Measurements from ENCODE around the gene ZNF836.
"Not testable (repeated sequence)": the region's sequence is repeated elsewhere in the genome, so short reads cannot be mapped to it uniquely, and the experiment has no call there.

The ZNF836 gene

GRCh38 chr19:52171321-52172169 is at the start of gene ZNF836:
ZNF836 (minus strand) TSS chr19:52171621; CDS start chr19:52168072, 3,549 bp downstream.
- DNase-seq (ENCODE audit: low read depth): peak; percentile 63

GRCh38 chr19:52221031-52221430 is 49.6 kb upstream of the ZNF836 start:
- DNase-seq (ENCODE audit: low read depth): no peak

GRCh38 chr19:52219611-52220010 is 48.2 kb upstream of the ZNF836 start:
- DNase-seq (ENCODE audit: low read depth): no peak

- DNase-seq (ENCODE audit: low read depth): no peak
These were observed 46.2 kb upstream of the ZNF836 start for GRCh38 chr19:52217576-52217975.

GRCh38 chr19:52216401-52216800 is 45.0 kb upstream of the ZNF836 start:
- DNase-seq (ENCODE audit: low read depth): no peak

- DNase-seq (ENCODE audit: low read depth): no peak
These were observed 42.8 kb upstream of the ZNF836 start for GRCh38 chr19:52214241-52214640.

GRCh38 chr19:52212572-52213255 is 41.3 kb upstream of the ZNF836 start:
- no peak for DNase-seq (ENCODE audit: low read depth)

- DNase-seq (ENCODE audit: low read depth): no peak
These were observed 40.6 kb upstream of the ZNF836 start for GRCh38 chr19:52211926-52212571.

GRCh38 chr19:52211203-52211602 is 39.8 kb upstream of the ZNF836 start:
- no peak for DNase-seq (ENCODE audit: low read depth)

- no peak for DNase-seq (ENCODE audit: low read depth)
These were observed 35.1 kb upstream of the ZNF836 start for GRCh38 chr19:52206481-52206880.

- not testable (repeated sequence) for DNase-seq (ENCODE audit: low read depth)
These were observed 29.5 kb upstream of the ZNF836 start for GRCh38 chr19:52200755-52201391.

GRCh38 chr19:52200044-52200443 is 28.6 kb upstream of the ZNF836 start:
- no peak for DNase-seq (ENCODE audit: low read depth)

GRCh38 chr19:52198678-52199077 is 27.3 kb upstream of the ZNF836 start:
- no peak for DNase-seq (ENCODE audit: low read depth)

GRCh38 chr19:52197964-52198363 is 26.5 kb upstream of the ZNF836 start:
- no peak for DNase-seq (ENCODE audit: low read depth)

- no peak for DNase-seq (ENCODE audit: low read depth)
These were observed 25.0 kb upstream of the ZNF836 start for GRCh38 chr19:52196256-52196967.

GRCh38 chr19:52191951-52192350 is 20.5 kb upstream of the ZNF836 start:
- no peak for DNase-seq (ENCODE audit: low read depth)

GRCh38 chr19:52191389-52191788 is 20.0 kb upstream of the ZNF836 start:
- no peak for DNase-seq (ENCODE audit: low read depth)

GRCh38 chr19:52190487-52191293 is 19.3 kb upstream of the ZNF836 start:
- DNase-seq (ENCODE audit: low read depth): no peak

GRCh38 chr19:52189735-52190486 is 18.5 kb upstream of the ZNF836 start, which contains the start of gene PPP2R1A:
PPP2R1A (plus strand) TSS chr19:52190052; CDS start chr19:52190097, 45 bp downstream.
- peak; percentile 100 for DNase-seq (ENCODE audit: low read depth)
